Thyroid gland (tissue), 4 donors: ENCODE measurements around the gene FGGY. TPM values are rescaled to one million over a fixed set of nuclear protein-coding genes. Genes with fewer than 3 reads are reported as not detected.
"Not testable (repeated sequence)": the region's sequence is repeated elsewhere in the genome, so short reads cannot be mapped to it uniquely, and the experiment has no call there.

Source experiments
- DNase-seq, 2 donors: peaks; one replicate each; pipeline ENCODE4 v3.0.0-alpha.2; 2019
- H3K27ac ChIP-seq, 3 donors: fragments of 200-600 bp; sonication (generic); 1 replicate in 2 of 3; 2 replicates in 1 of 3; pipeline ENCODE4 v1.5.1; 2016 to 2019; ENCODE audit warnings: mild to moderate bottlenecking in 1 of 3, moderate library complexity in 1 of 3
- H3K27me3 ChIP-seq: fragments of 200-600 bp; sonication (generic); one replicate; pipeline ENCODE4 v1.5.1; 2019
- H3K36me3 ChIP-seq, 2 donors: fragments of 200-600 bp; sonication (generic); one replicate each; pipeline ENCODE4 v1.5.1; 2016 to 2019
- H3K4me1 ChIP-seq, 2 donors: fragments of 200-600 bp; sonication (generic); one replicate each; pipeline ENCODE4 v1.5.1; 2017 to 2019
- H3K4me3 ChIP-seq, 3 donors: fragments of 200-600 bp; sonication (generic); replicated peaks in 1 of 3; 1 replicate in 2 of 3; 2 replicates in 1 of 3; pipeline ENCODE4 v1.5.1; 2016; ENCODE audit warnings: mild to moderate bottlenecking in 1 of 3
- H3K9me3 ChIP-seq: fragments of 200-600 bp; sonication (generic); one replicate; pipeline ENCODE4 v1.5.1; 2017
- POLR2A ChIP-seq, 2 donors: fragments of 450-650 bp; IDR thresholded peaks; one replicate each; pipeline ENCODE4 v1.6.1; 2017; ENCODE audit warnings: antibody characterized with exemption in 2 of 2, mild to moderate bottlenecking in 2 of 2, moderate library complexity in 1 of 2
- WGBS, 2 donors: methylation state at CpG; one replicate each; pipeline ENCODE4 v1.1.5; 2017; 5-methylcytosine and 5-hydroxymethylcytosine counted together
- intact Hi-C: fragments of 100-400 bp; cut with DNase I; formaldehyde crosslinking; loops from one replicate; pipeline ENCODE4 v1.15.1; 2023
- total RNA-seq, 4 donors: library from RNA; depleted of rRNA; stranded (reverse); fragments of >200 nt; gene quantifications; one replicate each; pipeline ENCODE4 v1.2.3, GENCODE V29; 2016
- TF ChIP-seq, protein P1 (sequence below), 6 experiments: fragments of 200-600 bp in 3 of 6; fragments of 450-650 bp in 3 of 6; sonication (generic) in 3 of 6; IDR thresholded peaks; one replicate each; pipeline ENCODE4 v1.5.1; 2016 to 2019; ENCODE audit warnings: antibody characterized with exemption in 6 of 6, mild to moderate bottlenecking in 2 of 6, inconsistent platforms in 1 of 6, moderate library complexity in 1 of 6

FGGY gene
- total RNA-seq, 4 donors from 2014 or later: 24.6 to 46.1 (median 36.4) TPM

DNA sequence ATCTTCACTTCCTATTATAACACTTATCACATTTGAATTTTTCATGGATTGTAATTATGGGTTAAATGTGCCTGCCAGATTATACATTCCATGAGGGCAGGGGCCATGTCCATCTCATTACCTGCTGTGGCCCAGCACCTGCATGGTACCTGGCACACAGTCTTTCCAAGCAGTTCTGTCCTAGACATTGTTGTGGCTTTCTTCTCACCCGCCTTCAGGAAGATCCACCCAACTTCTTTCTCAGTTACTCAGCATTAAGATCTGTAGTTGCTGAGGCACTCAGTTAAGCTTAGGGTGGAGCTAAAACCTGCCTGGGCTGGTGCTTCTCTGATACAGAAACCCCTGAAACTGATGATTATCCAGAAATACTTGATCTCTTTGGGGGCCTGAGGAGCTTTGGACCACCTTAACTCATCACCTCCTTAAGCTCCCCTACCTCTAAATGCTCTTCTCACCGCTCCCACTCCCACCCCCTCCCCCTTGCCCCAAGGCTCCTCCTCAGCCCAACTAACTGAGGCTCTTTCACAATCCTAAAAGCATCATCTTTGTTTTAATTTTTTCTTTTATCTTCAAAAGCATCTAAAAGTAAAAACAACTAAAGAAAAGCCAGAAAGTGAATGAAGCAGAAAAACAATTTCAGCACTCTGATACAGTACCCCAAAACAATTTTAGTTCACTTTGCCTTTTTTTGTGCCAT is 190.6 kb downstream of the FGGY start:
- WGBS, 2 donors: 73 to 80% methylated on average over 2 of the region's 2 CpGs
- no peak for DNase-seq
- no peak overlapping the region for H3K27ac ChIP-seq

DNA sequence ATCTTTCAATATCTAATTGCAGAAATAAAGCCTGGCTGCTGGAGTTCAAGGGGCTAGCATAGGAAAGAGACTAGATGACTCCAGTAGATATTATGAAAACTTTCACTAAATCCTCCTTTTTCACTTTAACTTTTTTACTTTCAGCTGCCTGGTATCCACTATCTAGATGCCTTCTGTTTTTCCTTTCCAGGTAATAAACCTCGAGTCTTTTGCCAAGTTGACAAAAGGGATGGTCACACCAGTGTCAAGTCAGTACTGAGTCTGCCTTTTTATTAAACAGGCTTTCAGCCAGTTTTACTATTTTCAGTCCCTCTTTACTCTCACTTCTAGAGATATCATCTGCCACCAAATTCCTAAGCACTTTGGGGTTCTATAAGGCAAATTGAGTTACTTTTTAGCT is 195.6 kb downstream of the FGGY start:
- Histone ChIP-seq H3K4me3 (no peak overlapping the region), H3K36me3 (no peaks in the 10 kb centered on the region), H3K27ac (no peak overlapping the region), H3K9me3 (no peaks in the 10 kb centered on the region), H3K27me3 (no peaks in the 10 kb centered on the region), H3K4me1 (no peaks in the 10 kb centered on the region)
- DNase-seq: no peak
- WGBS, 2 donors: 30 to 73% methylated on average over 1 of the region's 1 CpG
- TF ChIP-seq, protein P1, sequence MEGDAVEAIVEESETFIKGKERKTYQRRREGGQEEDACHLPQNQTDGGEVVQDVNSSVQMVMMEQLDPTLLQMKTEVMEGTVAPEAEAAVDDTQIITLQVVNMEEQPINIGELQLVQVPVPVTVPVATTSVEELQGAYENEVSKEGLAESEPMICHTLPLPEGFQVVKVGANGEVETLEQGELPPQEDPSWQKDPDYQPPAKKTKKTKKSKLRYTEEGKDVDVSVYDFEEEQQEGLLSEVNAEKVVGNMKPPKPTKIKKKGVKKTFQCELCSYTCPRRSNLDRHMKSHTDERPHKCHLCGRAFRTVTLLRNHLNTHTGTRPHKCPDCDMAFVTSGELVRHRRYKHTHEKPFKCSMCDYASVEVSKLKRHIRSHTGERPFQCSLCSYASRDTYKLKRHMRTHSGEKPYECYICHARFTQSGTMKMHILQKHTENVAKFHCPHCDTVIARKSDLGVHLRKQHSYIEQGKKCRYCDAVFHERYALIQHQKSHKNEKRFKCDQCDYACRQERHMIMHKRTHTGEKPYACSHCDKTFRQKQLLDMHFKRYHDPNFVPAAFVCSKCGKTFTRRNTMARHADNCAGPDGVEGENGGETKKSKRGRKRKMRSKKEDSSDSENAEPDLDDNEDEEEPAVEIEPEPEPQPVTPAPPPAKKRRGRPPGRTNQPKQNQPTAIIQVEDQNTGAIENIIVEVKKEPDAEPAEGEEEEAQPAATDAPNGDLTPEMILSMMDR (IDR thresholded peaks at IDR 0.05): no peak
- no peak for TF ChIP-seq POLR2A (IDR thresholded peaks at IDR 0.05)
- intact Hi-C loops: no loop called here

More for the DNA sequence above, 190.6 kb downstream of the FGGY start:
- TF ChIP-seq, protein P1 (IDR thresholded peaks at IDR 0.05): no peak
- TF ChIP-seq POLR2A (IDR thresholded peaks at IDR 0.05): no peak
- H3K27me3 ChIP-seq: no peaks in the 10 kb centered on the region
- no peaks in the 10 kb centered on the region for H3K9me3 ChIP-seq
- H3K36me3 ChIP-seq: no peaks in the 10 kb centered on the region
- intact Hi-C loops: no loop called here
- peaks cover 0 to 3% of the 10 kb centered on the region in 2 donors for H3K4me1 ChIP-seq
- no peak overlapping the region for H3K4me3 ChIP-seq

DNA sequence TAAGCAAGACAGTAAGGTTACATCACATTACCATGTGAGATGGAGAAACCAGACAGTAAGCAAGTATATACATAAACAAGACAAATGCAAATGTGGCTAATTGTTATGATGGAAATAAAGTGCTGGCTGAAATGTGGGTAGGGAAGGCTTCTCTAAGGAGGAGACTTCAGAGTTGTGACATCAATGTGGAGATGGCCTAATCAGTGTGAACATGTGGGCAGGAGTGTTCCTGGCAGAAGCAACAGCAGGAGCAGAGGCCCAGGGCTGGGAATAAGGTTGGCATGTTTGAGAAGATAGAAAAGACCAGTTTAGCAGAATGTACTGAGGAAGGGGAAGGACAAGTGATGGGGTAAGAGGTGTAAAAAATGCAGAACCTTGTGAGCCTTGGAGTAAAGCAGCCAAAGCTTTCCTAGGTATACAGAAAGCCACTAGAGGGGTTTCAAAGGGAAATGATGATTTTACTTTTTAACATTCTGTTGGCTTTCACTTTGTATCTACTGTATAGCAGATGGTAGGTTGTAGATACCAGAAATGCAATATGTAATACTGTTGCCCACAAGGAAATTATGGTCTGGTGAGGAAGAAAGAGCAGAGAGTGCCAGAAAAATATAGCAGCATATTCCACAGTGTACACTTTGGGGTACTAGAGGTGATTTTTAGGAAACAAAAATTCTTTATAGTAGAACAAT is 197.4 kb downstream of the FGGY start:
- no peak for DNase-seq
- no peaks in the 10 kb centered on the region for H3K9me3 ChIP-seq
- H3K4me3 ChIP-seq: no peak overlapping the region
- no peak for TF ChIP-seq POLR2A (IDR thresholded peaks at IDR 0.05)
- TF ChIP-seq, protein P1 (IDR thresholded peaks at IDR 0.05): no peak
- no peaks in the 10 kb centered on the region for H3K27me3 ChIP-seq
- H3K4me1 ChIP-seq: peaks cover 12 to 13% of the 10 kb centered on the region in 2 donors
- intact Hi-C loops: no loop called here
- H3K27ac ChIP-seq: no peak overlapping the region
- H3K36me3 ChIP-seq: no peaks in the 10 kb centered on the region

DNA sequence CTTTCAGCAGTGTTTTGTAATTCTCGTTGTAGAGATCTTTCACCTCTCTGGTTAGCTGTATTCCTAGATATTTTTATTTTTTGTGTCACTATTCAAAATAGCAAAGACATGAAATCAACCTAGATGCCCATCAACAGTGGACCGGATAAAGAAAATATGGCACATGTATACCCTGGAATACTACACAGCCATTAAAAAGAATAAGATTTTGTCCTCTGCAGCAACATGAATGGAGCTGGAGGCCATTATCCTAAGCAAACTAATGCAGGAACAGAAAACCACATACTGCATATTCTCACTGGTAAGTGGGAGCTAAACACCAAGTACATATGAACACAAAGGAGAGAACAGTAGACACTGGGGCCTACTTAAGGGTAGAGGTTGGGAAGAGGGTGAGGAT is 199.3 kb downstream of the FGGY start:
- H3K9me3 ChIP-seq, H3K27me3 ChIP-seq, H3K4me3 ChIP-seq, H3K36me3 ChIP-seq, H3K27ac ChIP-seq, DNase-seq, intact Hi-C loops: not testable (repeated sequence)
- 97 to 99% methylated on average over 2 of the region's 2 CpGs for WGBS, 2 donors
- H3K4me1 ChIP-seq: peaks cover 29% of the 10 kb centered on the region in 2 donors

DNA sequence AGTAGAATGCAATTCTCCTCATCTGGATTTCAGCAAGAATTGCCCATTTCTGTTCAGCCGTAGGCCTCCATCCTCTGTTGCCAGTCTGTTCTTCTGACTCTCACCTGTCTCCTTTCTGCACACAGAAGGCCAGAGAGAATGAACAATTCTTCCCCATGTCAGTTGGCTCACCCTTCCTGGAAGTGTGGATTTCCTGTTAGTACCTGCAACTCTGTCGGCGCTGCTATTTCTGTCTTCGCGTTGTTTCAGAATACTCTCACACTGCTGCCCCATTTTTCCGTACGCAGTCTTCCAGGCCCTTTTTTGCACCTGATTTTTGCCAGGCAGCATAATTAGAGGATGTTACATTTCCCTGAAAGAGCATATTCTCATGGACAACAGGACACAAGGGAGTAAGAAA is 200.7 kb downstream of the FGGY start:
- Histone ChIP-seq H3K4me3 (no peak overlapping the region), H3K27ac (peak overlapping the region in 1 of 3 donors; percentile 7), H3K4me1 (peaks cover 38 to 43% of the 10 kb centered on the region in 2 donors), H3K9me3 (no peaks in the 10 kb centered on the region), H3K36me3 (no peaks in the 10 kb centered on the region), H3K27me3 (no peaks in the 10 kb centered on the region)
- 88 to 91% methylated on average over 7 of the region's 7 CpGs for WGBS, 2 donors
- intact Hi-C loops: no loop called here
- DNase-seq: no peak
- no peak for TF ChIP-seq POLR2A (IDR thresholded peaks at IDR 0.05)
- TF ChIP-seq, protein P1 (IDR thresholded peaks at IDR 0.05): no peak
